Stimulated activated CD4-positive, alpha-beta T cell treated with anti-CD3 and anti-CD28 coated beads, Interleukin-1b, Interleukin-23, amount 100 ng/mL, for 1 hour (primary cell): Measurements from ENCODE around the gene ZNF786.
"Not testable (repeated sequence)": the region's sequence is repeated elsewhere in the genome, so short reads cannot be mapped to it uniquely, and the experiment has no call there.

Experiments
- DNase-seq, 2 donors: peaks; one replicate each; pipeline ENCODE4 v3.0.0-alpha.2; 2020; ENCODE audit warnings: low read depth in 2 of 2

ZNF786 gene, protein sequence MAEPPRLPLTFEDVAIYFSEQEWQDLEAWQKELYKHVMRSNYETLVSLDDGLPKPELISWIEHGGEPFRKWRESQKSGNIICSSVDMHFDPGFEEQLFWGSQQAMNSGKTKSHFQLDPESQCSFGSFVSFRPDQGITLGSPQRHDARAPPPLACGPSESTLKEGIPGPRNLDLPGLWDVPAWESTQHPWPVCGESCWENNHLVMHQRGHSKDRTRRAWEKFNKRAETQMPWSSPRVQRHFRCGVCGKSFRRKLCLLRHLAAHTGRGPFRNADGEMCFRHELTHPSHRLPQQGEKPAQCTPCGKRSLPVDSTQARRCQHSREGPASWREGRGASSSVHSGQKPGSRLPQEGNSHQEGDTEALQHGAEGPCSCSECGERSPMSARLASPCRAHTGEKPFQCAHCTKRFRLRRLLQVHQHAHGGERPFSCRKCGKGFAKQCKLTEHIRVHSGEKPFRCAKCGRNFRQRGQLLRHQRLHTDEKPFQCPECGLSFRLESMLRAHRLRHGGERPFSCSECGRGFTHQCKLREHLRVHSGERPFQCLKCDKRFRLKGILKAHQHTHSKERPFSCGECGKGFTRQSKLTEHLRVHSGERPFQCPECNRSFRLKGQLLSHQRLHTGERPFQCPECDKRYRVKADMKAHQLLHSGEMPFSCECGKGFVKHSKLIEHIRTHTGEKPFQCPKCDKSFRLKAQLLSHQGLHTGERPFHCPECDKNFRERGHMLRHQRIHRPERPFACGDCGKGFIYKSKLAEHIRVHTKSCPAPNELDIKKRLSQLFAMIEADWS

DNA sequence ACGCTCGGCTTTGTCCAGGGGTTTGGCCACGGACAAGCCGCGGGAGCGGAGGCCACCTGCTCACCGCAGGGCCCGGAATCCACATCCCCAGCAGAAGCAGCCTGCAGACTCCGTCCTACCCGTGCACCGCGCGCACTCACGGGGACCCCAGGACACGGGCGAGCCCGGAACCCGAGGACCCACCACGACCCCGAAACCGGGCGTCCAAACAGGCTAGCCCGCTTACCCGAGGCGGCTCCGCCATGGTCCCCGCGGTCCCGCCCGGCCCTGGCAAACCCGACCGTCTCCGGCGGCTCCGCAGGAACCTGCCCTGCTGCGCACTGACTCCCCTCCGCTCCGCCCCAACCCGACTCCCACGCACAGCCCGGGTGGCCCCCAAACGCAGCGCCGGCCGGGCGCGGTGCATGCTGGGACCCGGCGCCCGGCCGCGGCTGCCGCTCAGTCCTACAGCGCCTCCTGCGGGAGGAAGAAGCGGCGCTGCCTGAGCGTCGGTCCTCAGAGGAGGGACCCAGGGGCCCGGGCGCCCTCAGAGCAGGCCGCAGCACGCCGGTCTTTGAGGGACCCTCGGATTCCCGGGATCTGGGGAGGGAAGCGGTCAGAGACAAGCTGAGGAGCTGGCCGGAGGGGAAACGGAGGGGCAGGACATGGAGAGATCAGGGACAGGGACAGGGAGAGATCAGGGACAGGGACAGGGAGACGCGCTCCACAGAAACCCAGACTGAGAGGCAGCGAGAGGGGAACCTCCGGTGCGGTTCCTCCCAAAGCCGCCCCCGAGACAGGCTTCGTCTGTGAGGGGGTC, at the start of gene ZNF786:
Gene ZNF786 (minus strand): TSS at position 322 of the 799 bp plus-strand sequence. CDS start 78 bp downstream, at position 244.
- peak; percentile 84 to 90 for DNase-seq

DNA sequence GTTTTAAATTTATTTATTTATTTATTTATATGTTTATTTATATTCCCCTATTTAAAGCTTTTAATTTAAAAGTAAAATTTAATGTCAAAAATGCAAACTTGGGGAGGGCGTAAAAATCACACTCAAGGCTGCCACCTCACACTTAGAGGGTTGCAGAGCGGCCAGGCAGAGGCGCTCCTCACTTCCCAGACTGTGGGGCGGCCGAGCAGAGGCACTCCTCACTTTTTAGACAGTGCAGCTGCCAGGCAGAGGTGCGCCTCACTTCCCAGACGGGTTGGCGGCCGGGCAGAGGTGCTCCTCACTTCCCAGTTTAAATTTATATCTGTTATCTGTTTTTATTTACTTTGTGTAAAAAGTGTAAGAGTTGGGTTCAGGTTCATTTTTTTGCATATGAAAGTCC, 45.6 kb upstream of the ZNF786 start:
- no peak for DNase-seq

DNA sequence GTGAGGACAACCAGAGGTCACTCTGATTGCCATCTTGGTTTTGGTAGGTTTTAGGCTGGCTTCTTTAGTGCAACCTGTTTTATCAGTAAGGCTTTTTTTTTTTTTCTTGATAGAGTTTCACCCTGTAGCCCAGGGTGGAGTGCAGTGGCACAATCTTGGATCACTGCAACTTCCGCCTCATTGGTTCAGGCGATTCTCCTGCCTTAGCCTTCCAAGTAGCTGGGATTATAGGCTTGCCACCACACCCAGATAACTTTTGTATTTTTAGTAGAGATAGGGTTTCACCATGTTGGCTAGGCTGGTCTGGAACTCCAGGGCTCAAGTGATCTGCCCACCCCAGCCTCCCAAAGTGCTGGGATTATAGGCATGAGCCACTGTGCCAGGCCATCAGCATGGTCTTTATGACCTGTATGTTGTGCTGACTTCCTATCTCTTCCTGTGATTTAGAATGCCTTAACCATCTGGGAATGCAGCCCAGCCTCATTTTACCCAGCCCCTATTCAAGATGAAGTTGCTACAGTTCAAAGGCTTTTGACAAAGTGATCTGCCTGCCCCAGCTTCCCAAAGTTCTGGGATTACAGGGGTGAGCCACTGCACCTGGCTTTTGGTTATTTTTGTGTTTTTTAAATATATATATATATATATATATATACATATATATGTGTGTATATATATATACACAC, 42.7 kb upstream of the ZNF786 start:
- no peak for DNase-seq

DNA sequence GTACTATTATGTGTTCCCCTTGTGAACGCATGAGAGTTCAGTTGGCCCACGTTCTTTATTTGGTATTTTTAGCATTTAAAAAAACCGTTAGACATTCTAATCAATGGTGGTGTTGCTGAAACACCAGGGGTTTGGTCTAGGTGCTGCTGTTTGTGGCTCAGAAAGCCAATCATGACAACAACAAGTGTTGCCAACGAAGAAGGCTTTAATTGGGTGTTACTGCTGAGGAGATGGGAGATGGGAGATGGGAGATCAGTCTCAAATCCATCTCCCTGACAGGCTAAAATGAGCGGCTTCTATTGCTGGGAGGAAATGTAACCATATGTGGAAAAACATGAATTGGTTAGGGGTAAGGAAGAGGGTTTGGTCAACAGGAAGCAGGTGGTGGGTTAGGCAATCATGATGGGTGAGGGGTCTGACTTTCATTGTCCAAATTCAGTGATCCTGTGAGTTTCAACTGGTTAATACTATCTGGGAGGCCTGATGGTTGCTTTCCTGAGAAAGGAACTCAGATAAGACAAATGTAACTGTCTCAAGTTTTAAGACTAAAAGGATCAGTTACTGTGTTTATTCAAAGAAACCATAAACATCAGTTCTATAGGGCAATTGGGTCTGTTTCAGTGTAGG, 40.2 kb upstream of the ZNF786 start:
- no peak for DNase-seq

DNA sequence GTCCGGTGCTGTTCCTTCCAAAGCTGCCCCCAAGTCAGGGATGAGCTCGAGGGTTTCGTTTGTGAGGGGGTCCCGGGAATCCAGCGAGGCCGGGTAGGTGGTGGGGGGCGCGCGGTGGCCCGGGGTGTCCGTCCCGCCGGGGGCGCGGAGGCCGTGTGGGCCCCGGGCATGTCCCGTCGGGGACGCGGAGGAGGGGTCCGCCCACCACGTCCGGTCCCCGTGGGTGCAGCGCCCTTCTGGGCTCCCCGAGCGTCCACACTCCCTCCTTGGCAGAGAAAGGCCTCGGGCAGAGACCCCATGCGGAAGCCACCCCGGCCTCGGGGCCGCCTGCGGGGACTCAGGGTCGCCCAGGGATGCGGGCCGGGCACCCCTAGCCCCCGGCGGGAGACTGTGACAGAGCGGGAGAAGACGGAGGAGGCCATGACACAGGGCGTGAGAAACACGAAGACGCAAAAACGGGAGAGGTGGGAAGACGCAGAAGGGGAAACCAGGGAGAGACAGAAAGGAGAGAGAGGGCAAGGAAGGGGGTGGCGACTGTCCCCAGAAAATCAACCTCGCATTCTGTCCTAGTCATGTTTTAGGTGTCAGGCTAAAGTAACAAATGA, 36.2 kb upstream of the ZNF786 start:
- DNase-seq, result peak in 1 of 2 donors; percentile 50

DNA sequence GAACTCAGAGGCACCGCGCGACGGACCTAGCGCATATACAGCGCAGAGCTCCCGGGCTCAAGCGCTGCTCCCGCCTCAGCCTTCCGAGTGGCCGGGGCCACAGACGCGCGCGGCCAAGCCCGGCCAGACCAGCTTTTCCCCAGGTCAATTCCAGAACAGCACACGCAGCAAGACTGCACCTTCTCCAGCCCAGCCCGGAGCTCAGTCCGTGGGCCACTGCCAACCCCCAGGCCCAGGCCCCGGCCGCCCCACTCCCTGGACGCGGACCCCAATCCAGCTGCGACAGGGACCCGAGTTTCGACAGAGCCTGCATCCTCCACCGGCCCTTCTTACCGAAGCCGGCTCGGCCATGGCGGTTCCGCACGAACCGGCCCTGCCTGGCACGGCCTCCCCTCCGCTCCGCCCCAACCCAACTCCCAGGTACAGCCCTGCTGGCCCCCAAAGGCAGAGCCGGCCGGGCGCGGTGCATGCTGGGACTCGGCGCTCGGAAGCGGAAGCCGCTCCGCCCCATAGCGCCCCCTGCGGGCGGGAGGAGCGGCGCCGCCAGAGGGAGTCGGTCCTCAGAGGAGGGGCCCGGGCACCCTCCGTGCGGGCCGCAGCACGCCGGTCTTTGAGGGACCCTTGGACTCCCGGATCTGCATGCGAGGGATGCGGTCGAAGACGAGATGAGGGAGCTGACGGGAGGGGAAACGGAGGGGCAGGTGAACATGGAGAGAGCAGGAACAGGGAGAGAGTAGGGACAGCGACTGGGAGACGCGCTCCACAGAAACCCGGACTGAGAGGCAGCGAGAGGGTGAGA, 35.5 kb upstream of the ZNF786 start, which contains the start of gene ZNF425:
Gene ZNF425 (minus strand): TSS at position 462 of the 799 bp plus-strand sequence. CDS start 111 bp downstream, at position 351.
- peak; percentile 88 to 96 for DNase-seq

DNA sequence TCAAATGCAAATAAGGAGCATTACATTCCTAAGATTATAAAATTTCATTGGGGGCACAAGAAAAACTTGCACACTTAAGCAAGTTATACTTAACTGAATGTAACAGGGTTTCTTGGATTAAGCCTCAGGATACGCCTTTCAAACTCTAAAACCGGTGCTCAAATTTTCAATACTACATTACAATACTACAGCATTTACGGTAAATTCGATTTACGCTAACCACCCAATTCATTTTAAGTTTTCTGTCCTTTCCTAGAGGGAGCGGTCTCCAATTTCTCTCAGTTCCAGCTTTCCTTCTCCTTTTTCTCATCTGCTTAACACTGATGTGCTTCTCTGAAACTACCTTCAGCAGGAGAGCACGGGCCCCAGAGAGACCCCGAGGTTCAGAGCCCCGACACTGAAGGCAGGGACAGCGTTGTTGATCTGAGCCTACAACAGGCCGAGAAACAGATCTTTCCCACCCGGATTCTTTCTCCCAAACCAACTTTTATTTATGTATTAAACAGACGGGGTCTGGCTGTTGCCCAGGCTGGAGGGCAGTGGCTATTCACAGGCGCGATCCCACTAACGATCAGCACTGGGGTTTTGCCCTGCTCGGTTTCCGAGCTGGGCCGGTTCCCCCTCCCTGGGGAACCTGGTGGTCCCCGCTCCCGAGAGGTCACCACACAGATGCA, 34.8 kb upstream of the ZNF786 start:
- no peak for DNase-seq

DNA sequence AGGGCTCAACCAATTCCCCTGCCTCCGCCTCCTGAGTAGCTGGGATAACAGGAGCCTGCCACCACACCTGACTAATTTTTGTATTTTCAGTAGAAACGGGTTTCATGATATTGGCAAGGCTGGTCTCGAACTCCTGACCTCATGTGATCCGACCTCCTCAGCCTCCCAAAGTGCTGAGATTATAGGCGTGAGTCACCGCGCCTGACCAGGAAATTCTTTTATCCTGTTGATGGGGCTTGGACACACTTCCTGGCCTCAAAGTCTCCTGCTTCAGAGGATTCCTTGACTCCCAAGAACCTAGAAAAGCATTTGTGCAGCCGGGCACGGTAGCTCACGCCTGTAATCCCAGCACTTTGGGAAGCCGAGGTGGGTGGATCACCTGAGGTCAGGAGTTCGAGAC, 19.5 kb upstream of the ZNF786 start:
- DNase-seq, result no peak

DNA sequence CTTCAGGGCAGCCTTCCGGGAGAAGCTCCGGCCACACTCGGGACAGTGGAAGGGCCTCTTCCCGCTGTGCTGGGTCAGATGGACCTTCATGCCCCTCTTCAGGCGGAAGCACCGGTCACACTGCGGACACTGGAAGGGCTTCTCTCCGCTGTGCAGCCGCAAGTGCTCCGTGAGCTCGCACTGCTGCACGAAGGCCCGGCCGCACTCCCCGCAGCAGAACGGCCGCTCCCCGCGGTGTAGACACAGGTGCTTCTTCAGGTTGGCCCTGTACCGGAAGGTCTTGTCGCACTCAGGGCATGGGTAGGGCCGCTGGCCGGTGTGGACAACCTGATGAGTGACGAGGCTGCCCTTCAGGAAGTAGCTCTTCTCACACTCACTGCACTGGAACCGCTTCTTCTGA, 14.2 kb upstream of the ZNF786 start:
- DNase-seq, result no peak

DNA sequence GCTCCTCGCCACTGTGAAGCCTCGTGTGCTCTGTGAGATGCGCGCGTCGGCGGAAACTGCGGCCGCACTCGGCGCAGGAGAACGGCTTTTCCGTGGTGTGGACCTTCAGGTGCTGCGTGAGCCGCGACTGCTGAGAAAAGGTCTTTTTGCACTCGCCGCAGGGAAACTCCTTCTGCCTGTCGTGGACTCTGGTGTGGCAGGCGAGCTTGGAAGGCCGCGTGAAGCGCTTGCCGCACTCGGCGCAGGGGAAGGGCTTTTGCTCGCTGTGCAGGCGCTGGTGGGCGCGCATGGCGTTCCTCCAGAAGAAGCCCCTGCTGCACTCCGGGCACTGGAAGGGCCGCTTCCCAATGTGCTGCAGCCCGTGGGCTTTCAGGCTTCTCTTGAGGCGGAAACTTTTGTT, 13.7 kb upstream of the ZNF786 start:
- no peak for DNase-seq

DNA sequence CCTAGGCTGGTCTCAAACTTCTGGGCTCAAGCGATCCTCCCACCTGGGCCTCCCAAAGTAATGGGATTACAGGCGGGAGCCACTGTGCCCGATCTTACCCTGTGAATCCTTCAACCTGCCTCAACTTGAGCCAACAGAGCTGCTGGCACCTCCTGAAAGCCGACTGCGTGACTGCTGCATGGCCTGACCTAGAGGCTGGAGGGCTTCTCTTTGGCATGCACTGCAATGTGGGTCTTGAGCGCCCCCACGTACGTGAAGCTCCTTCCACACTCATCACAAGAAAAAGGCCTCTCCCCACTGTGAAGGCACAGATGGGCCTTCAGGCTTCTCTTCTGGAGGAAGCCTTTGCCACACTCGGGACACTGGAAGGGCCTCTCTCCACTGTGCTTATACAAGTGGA, 12.9 kb upstream of the ZNF786 start:
- no peak for DNase-seq

DNA sequence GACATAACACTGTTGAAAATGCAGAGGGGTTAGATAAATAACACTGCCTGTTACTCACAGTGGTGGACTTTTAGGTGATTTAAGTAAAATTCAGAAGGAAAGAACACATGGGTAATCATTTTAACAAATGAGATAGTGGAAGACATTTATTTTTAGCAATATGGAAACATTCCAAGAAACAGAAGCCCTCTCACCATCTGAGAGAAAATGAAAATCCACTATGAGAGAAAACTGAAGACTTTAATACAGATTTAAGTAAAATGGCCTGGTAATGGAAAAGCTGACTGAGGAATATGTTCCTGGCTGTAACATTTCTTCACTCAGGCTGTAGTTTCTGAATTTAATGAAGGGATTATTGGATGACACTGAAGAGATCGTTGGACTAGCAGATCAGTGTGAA, 12.1 kb upstream of the ZNF786 start:
- DNase-seq, result no peak

DNA sequence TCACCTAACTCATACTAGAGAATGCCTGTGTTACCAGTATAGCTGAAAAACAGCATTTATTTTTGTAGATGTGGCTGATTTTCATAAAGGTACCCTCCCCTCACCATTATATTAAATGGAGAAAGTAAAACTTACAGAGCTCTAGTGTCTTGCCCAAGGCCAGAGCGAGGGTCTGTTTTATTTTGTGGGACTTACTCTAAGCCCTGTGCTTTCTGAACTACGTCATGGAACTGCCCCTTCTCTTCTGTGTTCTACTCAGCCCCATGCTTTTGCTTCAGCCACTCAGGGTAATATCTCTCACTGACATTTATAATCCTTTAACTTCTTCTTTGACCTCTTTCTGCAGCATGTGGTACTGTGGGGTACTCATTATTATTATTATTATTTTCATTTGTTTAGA, 10.3 kb upstream of the ZNF786 start:
- DNase-seq, result no peak

DNA sequence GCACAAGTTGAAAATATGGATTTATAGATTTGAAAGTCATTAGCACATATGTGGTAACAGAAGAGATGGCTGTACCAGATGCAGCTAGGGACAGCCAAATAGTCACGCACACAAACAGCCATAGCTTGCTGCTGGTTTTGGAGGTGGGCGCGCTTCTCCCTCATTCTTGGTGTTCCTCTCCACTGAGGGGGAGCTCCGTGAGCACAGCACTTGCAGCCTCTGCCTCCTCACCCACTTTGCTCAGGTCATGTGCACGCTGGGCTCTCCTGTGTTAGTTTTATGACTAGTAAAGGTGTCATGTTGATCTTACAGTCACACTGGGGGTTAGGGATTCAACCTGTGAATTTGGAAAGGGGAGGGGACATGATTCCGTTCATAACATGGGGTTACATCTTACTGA, 8.5 kb upstream of the ZNF786 start:
- no peak for DNase-seq

DNA sequence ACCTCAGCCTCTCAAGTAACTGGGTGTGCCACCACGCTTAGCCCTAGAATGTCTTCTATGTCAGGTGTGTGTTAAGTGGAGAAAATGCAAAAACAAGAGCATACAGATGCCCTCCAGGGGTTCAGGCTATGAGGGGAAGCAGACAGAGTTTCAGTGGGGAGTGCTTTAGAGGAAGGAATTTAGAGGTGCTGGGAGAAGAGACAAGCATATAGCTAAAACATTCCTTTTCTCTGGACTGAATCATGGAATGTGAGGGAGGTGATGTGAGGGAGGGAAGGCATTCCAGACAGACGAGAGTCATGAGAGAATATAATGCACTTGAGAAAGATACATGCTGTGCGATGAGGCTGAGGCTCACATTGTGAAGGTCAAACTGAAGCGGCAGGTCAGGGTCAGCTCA, 6.6 kb upstream of the ZNF786 start:
- no peak for DNase-seq

DNA sequence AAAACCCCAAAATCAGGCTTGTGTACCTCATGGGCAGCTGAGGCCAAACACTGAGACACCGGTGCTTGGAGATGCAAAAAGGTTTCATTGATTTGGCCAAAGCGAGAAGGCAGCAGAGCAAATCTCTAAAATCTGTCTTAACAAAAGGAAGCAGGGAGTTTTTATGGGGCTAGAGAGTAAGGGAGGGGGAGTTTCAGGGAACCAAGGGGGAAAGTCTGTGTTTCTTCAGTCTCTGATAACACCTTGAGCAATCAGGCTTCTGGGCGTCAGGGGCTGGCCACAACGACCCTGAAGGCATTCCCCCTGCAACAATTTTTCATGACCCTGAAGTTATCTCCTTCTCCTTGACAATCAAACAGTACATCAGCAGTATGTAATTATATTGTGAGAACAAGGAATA, 2.7 kb upstream of the ZNF786 start:
- DNase-seq, result no peak

DNA sequence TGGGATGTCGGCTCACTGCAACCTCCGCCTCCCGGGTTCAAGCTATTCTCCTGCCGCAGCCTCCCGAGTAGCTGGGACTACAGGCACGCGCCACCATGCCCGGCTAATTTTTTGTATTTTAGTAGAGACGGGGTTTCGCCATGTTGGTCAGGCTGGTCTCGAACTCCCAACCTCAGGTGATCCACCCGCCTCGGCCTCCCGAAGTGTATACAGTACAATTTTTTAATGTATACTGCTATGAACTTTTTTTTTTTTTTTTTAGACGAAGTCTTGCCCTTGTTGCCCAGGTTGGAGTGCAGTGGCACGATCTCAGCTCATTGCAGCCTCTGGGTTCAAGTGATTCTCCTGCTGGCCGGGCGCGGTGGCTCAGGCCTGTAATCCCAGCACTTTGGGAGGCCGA, 1.7 kb upstream of the ZNF786 start:
- not testable (repeated sequence) for DNase-seq

DNA sequence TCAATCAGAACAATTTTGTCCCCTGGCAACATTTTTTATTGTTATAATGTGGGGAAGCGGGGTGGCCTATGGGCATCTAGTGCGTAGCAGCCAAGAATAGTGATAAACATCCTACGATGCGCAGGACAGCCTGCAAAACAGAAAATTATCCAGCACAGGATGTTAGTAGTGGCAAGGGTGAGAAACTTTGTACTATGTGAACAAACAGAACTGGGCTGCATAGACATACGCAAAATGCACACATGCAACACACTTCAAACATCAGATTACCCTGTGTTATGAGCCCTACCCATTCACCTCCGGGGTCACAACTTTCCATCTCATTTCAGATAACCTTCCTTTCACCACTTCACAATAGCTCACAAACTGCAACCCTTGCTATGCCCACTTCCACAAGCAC, 3.1 kb downstream of the ZNF786 start:
- DNase-seq, result no peak

DNA sequence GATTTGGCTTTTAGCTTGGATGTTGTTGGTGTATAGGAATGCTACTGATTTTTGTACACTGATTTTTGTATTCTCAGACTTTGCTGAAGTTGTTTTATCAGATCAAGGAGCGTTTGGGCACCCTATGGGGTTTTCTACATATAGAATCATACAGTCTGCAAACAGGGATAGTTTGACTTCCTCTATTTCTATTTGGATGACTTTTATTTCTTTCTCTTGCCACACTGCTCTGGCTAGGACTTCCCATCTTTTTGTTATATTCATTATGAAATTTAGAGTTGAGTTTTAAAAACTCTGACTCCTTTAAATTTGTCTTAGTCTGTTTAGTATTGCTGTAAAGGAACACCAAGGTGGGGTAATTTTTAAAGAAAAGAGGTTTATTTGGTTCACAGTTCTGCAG, 4.7 kb downstream of the ZNF786 start:
- DNase-seq, result no peak
